A549 treated with DMSO at 1 μM for 4 hours (cell line): ENCODE measurements around the gene XRN2. TPM values are rescaled to one million over a fixed set of nuclear protein-coding genes. Genes with fewer than 3 reads are reported as not detected.

ENCODE experiments used
- total RNA-seq: library from RNA; stranded (reverse); fragments of 200-300 nt; extraction: Qiagen RNA extraction; gene quantifications from 5 replicates; pipeline ENCODE4 v1.2.3, GENCODE V29; 2022; ENCODE audit warnings: low read depth

Gene XRN2, protein sequence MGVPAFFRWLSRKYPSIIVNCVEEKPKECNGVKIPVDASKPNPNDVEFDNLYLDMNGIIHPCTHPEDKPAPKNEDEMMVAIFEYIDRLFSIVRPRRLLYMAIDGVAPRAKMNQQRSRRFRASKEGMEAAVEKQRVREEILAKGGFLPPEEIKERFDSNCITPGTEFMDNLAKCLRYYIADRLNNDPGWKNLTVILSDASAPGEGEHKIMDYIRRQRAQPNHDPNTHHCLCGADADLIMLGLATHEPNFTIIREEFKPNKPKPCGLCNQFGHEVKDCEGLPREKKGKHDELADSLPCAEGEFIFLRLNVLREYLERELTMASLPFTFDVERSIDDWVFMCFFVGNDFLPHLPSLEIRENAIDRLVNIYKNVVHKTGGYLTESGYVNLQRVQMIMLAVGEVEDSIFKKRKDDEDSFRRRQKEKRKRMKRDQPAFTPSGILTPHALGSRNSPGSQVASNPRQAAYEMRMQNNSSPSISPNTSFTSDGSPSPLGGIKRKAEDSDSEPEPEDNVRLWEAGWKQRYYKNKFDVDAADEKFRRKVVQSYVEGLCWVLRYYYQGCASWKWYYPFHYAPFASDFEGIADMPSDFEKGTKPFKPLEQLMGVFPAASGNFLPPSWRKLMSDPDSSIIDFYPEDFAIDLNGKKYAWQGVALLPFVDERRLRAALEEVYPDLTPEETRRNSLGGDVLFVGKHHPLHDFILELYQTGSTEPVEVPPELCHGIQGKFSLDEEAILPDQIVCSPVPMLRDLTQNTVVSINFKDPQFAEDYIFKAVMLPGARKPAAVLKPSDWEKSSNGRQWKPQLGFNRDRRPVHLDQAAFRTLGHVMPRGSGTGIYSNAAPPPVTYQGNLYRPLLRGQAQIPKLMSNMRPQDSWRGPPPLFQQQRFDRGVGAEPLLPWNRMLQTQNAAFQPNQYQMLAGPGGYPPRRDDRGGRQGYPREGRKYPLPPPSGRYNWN
- 96.8 to 115 TPM (median 111 TPM) in 5 replicates for total RNA-seq

DNA sequence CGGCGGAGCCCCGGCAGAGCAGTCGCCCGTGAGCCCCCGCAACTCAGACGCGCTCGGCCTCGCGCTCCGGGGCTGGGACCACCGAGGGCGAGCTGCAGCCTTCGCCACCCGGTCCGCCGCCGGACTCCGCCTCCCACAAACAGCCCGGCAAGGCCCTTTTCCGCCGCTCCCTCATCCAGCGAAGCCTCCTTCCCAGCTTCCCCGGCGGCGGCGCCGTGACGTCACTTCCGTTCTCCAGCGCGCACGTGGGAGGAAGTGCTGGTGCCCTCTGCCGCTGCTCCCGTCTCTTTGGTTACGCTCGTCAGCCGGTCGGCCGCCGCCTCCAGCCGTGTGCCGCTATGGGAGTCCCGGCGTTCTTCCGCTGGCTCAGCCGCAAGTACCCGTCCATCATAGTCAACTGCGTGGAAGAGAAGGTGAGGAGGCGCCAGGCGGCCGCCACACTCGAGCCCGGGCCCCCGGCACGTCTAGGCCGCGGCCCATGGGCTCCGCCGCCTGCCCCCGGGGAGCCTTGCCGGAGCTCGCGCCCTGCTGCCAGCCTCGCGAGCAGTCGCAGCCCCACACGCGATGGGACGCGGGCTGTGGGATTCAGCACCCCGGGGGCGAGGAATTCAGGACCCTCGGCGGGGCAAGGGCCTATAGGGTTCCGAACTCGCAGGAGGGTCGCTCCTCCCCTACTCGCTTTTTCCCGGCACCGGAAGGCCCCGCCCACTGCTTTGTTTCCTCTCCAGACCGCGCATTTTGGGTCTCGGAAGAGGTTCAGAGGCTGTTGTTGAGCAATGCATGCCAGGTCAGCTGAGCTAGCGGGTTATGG, at the start of gene XRN2:
Gene XRN2, plus strand, starts transcription at position 271 of the 811 bp plus-strand sequence. Its CDS starts 68 bp downstream, at position 339.

DNA sequence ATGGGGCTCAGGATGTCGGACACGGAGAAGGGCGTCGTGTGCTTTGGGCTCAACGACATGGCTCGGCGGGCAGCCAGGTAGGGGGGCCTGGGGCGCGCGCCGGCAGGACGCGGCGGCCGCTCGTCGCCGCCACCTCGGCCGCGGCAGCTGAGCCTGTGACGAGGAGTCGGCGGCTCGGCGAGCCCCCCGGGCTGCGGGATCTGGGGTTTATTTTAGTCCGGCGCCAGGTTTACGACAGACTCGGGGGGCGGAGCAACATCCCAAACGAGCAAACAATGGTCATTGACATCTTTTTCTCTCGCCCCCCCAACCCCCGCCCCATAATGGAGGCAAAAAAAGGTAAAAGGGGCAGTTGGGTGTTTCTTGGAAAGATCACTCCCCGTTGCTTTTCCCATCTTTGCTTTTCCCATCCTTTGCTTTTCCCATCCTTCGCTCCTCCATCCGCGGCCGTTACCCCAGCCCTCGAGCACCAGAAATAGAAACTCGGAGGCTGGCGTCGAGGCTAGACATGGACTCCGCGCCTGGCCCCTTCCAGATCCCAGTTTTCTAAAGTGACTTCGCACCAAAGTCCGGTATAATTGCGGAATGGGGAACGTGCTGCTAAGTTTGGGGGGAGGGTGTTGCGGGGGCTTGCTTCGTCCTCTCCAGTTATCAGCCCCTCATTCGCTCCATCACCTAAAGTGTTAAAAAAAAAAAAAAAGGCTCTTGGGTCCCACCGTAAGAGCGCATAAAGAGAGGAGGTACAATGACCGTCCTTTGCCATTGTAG, 94.4 kb downstream of the XRN2 start, which contains the start of gene NKX2-4:
Gene NKX2-4, minus strand, starts transcription at position 186 of the 768 bp plus-strand sequence. Its CDS starts 127 bp downstream, at position 59.

Other genes starting within 250 kb of the XRN2 start
- not detected in 5 replicates for gene LINC00237, start 197.0 kb upstream of the XRN2 start, total RNA-seq
- 4.5 to 5.9 TPM (median 5.4 TPM) in 5 replicates for gene KIZ, start 177.2 kb upstream of the XRN2 start, total RNA-seq
- 0.03 to 0.08 TPM (median 0.07 TPM) in 3 of 5 replicates, not detected in the others for gene NKX2-4, start 94.2 kb downstream of the XRN2 start, total RNA-seq
- not detected in 5 replicates for gene NKX2-2, start 210.7 kb downstream of the XRN2 start, total RNA-seq